Measurements from ENCODE around the gene SHROOM1.

DNA sequence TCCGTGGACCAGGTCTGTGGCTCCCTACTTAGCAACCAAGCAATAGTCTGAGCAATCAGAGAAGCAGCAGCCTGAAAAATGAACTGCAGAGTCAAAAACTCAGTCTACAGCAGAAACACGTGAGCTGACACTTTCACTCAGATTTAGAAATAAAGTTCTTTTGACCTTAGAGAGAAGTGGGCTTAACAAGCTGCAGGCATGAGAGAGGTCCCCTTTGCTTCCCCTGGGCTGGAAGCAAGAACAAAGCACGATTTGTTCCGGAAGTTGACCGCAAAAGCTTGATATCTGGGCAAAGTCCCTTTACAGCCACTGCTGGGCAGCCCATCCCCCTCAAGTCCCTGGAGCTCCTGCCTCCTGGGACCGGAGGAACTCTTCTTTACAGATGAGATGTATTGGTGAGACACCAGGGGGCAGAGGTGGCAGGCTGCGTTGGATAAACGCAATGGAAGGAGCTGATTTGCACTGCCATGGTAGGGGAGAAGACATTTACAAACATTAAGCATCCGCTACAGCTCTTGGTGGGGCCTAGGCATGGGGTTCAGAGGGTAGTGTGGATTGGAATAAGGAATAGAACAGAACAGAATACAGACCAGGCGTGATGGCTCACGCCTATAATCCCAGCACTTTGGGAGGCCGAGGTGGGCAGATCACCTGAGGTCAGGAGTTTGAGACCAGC, 23.1 kb downstream of the SHROOM1 start:
- TF ChIP-seq, protein P1, sequence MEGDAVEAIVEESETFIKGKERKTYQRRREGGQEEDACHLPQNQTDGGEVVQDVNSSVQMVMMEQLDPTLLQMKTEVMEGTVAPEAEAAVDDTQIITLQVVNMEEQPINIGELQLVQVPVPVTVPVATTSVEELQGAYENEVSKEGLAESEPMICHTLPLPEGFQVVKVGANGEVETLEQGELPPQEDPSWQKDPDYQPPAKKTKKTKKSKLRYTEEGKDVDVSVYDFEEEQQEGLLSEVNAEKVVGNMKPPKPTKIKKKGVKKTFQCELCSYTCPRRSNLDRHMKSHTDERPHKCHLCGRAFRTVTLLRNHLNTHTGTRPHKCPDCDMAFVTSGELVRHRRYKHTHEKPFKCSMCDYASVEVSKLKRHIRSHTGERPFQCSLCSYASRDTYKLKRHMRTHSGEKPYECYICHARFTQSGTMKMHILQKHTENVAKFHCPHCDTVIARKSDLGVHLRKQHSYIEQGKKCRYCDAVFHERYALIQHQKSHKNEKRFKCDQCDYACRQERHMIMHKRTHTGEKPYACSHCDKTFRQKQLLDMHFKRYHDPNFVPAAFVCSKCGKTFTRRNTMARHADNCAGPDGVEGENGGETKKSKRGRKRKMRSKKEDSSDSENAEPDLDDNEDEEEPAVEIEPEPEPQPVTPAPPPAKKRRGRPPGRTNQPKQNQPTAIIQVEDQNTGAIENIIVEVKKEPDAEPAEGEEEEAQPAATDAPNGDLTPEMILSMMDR (IDR thresholded peaks at IDR 0.05 in 8 of 11, conservative IDR thresholded peaks at IDR 0.05 in 3 of 11) = no peak
- no peak for TF ChIP-seq POLR2A (IDR thresholded peaks at IDR 0.05)
